Osteoblast (primary cell): ENCODE results near the gene TTC39A. TPM values are rescaled to one million over a fixed set of nuclear protein-coding genes. Genes with fewer than 3 reads are reported as not detected.

ENCODE experiments used
- DNase-seq: peaks from one replicate; pipeline ENCODE4 v3.0.0; 2011; ENCODE audit warnings: low spot score, mixed read lengths; ENCODE audit not compliant: insufficient read length; ENCODE audit errors: missing footprints
- H2AFZ ChIP-seq: 2 replicates; pipeline ENCODE4 v1.6.0; 2011; ENCODE audit warnings: mild to moderate bottlenecking, low read length
- H3K27ac ChIP-seq: 2 replicates; pipeline ENCODE4 v1.5.1; 2011; ENCODE audit warnings: mild to moderate bottlenecking, low read depth, low read length, moderate library complexity
- H3K27me3 ChIP-seq: 2 replicates; pipeline ENCODE4 v1.6.0; 2012; ENCODE audit warnings: mild to moderate bottlenecking, control low read depth, inconsistent platforms, low read length, moderate library complexity; ENCODE audit not compliant: insufficient read depth
- H3K36me3 ChIP-seq: 2 replicates; pipeline ENCODE4 v1.5.1; 2011; ENCODE audit warnings: mild to moderate bottlenecking, low read length, control low read depth, moderate library complexity; ENCODE audit not compliant: insufficient read depth
- H3K4me1 ChIP-seq: 2 replicates; pipeline ENCODE4 v1.5.1; 2011; ENCODE audit warnings: mild to moderate bottlenecking, low read length, control low read depth, moderate library complexity; ENCODE audit not compliant: insufficient read depth
- H3K4me2 ChIP-seq: 2 replicates; pipeline ENCODE4 v1.6.0; 2011; ENCODE audit warnings: mild to moderate bottlenecking, low read length; ENCODE audit not compliant: insufficient read depth
- H3K4me3 ChIP-seq: fragments of 200-600 bp; sonication (generic); 3 replicates; pipeline ENCODE4 v1.5.1; 2012; ENCODE audit warnings: mild to moderate bottlenecking, low read length, inconsistent platforms; ENCODE audit not compliant: insufficient read depth
- H3K79me2 ChIP-seq: 2 replicates; pipeline ENCODE4 v1.6.0; 2012; ENCODE audit warnings: mild to moderate bottlenecking, low read length, control low read depth, inconsistent platforms; ENCODE audit not compliant: insufficient read depth
- H3K9me3 ChIP-seq: 2 replicates; pipeline ENCODE4 v1.5.1; 2011; ENCODE audit warnings: low read depth, low read length, control low read depth
- H4K20me1 ChIP-seq: 2 replicates; pipeline ENCODE4 v1.6.0; 2012; ENCODE audit warnings: mild to moderate bottlenecking, low read length, control low read depth; ENCODE audit not compliant: insufficient read depth
- CTCF ChIP-seq: IDR thresholded peaks from 2 replicates; pipeline ENCODE4 v1.5.1; 2011; ENCODE audit warnings: mild to moderate bottlenecking, low read depth, low read length, moderate library complexity; ENCODE audit errors: extremely low read depth
- total RNA-seq: library from RNA; depleted of rRNA; stranded (reverse); fragments of >200 nt; gene quantifications from 2 replicates; pipeline ENCODE4 v1.2.3, GENCODE V29; 2012

The TTC39A gene
- total RNA-seq, 1 donor = 0.72 TPM

DNA sequence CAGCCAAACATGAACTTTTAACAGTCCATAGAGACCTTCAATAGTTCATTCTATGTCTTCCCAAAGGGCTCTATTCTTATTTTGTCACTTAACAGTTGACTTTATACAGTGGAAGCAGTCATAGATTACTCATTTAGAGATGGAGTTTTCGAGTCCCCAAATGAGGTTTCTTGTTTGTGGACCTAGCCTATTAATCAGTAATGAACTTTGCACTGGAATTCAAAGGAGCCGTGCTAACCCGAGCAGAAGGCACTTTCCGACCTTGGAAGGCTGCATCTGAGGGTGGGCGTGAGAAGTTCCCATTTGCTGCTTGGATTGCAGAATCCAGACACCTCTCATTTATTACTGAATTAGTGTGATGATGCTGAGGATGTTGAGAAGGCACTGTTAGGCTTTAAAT is 46.4 kb downstream of the TTC39A start:
- no peaks in the 10 kb centered on the region for H3K27me3 ChIP-seq
- H3K4me3 ChIP-seq = no peak overlapping the region
- peaks cover 9% of the 10 kb centered on the region for H4K20me1 ChIP-seq
- H3K79me2 ChIP-seq = no peaks in the 10 kb centered on the region
- peaks cover 4% of the 10 kb centered on the region for H3K36me3 ChIP-seq
- H3K4me2 ChIP-seq = no peak overlapping the region
- no peak for TF ChIP-seq CTCF
- no peak for DNase-seq
- H2AFZ ChIP-seq = no peak overlapping the region
- no peak overlapping the region for H3K27ac ChIP-seq
- H3K9me3 ChIP-seq = no peaks in the 10 kb centered on the region
- H3K4me1 ChIP-seq = peaks cover 9% of the 10 kb centered on the region

DNA sequence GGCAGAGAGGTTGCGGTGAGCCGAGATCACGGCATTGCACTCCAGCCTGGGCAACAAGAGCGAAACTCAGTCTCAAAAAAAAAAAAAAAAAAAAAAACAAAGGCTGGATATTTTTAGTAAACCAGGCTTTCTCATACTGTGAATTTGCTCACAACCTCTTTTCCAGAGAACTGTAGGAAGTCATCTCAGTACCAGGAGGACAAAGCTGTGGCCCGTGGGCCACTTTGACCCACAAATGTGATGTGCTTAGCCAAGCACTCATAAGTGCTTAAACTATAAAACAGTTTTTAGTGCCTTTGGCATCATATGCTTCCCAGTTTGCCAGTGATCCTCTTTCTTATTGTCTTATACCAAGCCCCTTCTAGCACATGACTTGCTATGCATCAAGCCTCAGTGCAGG is 47.8 kb downstream of the TTC39A start:
- no peak for DNase-seq
- Histone ChIP-seq H3K4me3 (no peak overlapping the region), H3K27ac (no peak overlapping the region), H3K79me2 (no peaks in the 10 kb centered on the region), H3K9me3 (no peaks in the 10 kb centered on the region), H3K4me2 (no peak overlapping the region), H4K20me1 (peaks cover 4% of the 10 kb centered on the region), H3K36me3 (peaks cover 9% of the 10 kb centered on the region), H3K4me1 (peaks cover 9% of the 10 kb centered on the region), H2AFZ (no peak overlapping the region), H3K27me3 (no peaks in the 10 kb centered on the region)
- TF ChIP-seq CTCF = no peak

GRCh38 chr1:51281807-51282206 is 48.6 kb downstream of the TTC39A start:
- Histone ChIP-seq H2AFZ (no peak overlapping the region), H3K27me3 (no peaks in the 10 kb centered on the region), H3K27ac (no peak overlapping the region), H3K9me3 (no peaks in the 10 kb centered on the region), H3K4me3 (no peak overlapping the region), H3K36me3 (peaks cover 14% of the 10 kb centered on the region), H3K4me1 (peaks cover 9% of the 10 kb centered on the region), H3K4me2 (no peak overlapping the region), H4K20me1 (peaks cover 4% of the 10 kb centered on the region), H3K79me2 (peaks cover under 1% of the 10 kb centered on the region)
- TF ChIP-seq CTCF = no peak
- DNase-seq = no peak

DNA sequence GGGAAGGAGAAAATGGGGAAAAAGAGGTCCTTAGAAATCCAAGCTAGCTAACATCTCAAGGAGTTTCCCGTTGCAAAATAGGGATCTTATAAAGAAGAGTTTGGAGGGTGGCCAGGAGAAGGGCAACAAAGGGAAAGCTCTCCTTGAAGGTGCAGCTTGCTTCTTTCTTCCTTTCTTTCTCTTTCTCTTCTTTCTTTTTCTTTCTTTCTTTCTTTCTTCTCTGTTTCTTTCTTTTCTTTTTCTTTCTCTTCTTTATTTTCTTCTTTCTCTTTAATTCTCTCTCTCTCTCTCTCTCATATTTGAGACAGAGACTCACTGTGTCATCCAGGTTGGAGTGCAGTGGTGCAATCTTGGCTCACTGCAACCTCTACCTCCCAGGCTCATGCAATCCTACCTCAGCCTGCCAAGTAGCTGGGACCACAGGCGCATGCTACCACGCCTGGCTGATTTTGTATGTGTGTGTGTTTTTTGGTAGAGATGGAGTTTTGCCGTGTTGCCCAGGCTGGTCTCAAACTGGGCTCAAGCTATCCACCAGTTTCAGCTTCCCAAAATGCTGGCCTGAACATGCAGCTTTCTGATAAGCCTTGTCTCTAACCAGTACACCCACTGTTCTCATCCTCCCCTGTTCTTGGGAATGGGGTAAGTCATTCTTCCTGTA is 49.9 kb downstream of the TTC39A start:
- no peaks in the 10 kb centered on the region for H3K27me3 ChIP-seq
- no peak for DNase-seq
- no peak overlapping the region for H2AFZ ChIP-seq
- peaks cover 19% of the 10 kb centered on the region for H3K36me3 ChIP-seq
- H3K27ac ChIP-seq = no peak overlapping the region
- peaks cover 5% of the 10 kb centered on the region for H3K79me2 ChIP-seq
- no peak for TF ChIP-seq CTCF
- no peaks in the 10 kb centered on the region for H3K9me3 ChIP-seq
- peaks cover 4% of the 10 kb centered on the region for H4K20me1 ChIP-seq
- H3K4me1 ChIP-seq = peaks cover 9% of the 10 kb centered on the region
- no peak overlapping the region for H3K4me2 ChIP-seq
- H3K4me3 ChIP-seq = no peak overlapping the region
